Ovary (tissue), 3 donors: Measurements from ENCODE around the gene RSU1.

Source experiments
- EP300 ChIP-seq: sonication (generic); formaldehyde crosslinking; IDR thresholded peaks from one replicate; pipeline ENCODE4 v1.6.1; 2017; ENCODE audit warnings: antibody characterized with exemption
- POLR2A ChIP-seq: fragments of 450-650 bp; IDR thresholded peaks from one replicate; pipeline ENCODE4 v1.6.1; 2017; ENCODE audit warnings: antibody characterized with exemption, mild to moderate bottlenecking, moderate library complexity
- TF ChIP-seq, protein P1 (sequence below), 3 donors: fragments of 450-650 bp in 2 of 3; fragments of 200-600 bp in 1 of 3; IDR thresholded peaks; one replicate each; pipeline versions ENCODE4 v1.5.1 to v1.8.0; 2016 to 2022; ENCODE audit warnings: antibody characterized with exemption in 3 of 3, mild to moderate bottlenecking in 1 of 3
- donor health status: DM: no; HTN: no; CAD: no.

DNA sequence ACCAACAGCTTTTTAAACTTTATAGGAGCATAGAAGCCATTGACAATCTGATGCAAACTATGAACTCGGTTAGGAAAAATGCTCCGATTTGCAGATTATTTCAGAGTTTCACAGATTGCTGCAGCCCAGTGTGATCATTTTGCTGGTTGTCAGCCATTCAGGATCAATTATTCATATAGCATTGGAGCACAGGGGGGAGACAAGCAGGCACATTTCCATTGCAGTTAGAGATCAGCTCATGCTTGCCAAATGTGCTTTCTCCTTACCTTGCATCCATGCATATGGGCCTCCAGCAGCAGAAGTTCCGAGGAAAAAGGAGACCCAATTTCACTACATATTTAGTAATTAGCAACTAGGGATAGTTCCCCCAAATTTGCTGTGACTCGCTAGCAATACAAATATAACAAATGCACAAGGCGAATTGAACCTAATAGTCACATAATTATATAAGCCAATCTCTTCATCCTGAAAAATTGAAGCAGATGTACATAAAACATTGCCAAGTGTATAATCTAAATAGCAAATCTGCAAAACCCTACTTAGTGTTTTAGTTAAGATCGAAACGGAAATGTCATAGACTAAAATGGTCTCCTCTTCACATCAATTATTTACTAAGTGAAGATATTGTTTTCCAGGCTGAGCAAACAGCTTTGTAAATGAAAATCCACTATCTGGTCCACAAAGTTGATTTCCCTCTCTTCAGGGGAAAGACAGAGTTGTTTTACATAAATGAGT lies 49.5 kb upstream of the RSU1 start:
- TF ChIP-seq, protein P1, sequence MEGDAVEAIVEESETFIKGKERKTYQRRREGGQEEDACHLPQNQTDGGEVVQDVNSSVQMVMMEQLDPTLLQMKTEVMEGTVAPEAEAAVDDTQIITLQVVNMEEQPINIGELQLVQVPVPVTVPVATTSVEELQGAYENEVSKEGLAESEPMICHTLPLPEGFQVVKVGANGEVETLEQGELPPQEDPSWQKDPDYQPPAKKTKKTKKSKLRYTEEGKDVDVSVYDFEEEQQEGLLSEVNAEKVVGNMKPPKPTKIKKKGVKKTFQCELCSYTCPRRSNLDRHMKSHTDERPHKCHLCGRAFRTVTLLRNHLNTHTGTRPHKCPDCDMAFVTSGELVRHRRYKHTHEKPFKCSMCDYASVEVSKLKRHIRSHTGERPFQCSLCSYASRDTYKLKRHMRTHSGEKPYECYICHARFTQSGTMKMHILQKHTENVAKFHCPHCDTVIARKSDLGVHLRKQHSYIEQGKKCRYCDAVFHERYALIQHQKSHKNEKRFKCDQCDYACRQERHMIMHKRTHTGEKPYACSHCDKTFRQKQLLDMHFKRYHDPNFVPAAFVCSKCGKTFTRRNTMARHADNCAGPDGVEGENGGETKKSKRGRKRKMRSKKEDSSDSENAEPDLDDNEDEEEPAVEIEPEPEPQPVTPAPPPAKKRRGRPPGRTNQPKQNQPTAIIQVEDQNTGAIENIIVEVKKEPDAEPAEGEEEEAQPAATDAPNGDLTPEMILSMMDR (IDR thresholded peaks at IDR 0.05): no peak
- TF ChIP-seq EP300: no peak
- no peak for TF ChIP-seq POLR2A
